ENCODE data around the gene CASP1. TPM values are rescaled to one million over a fixed set of nuclear protein-coding genes. Genes with fewer than 3 reads are reported as not detected.

CASP1 gene
- total and polyA plus RNA-seq, 2 donors (not counting 3 experiments of a cell fraction or from before 2014, with no cell fraction given): 1.8 to 12.4 TPM

GRCh38 chr11:105042178-105042577 is 7.2 kb upstream of the CASP1 start:
- Histone ChIP-seq H3K4me1 (ENCODE audit: control insufficient read depth, extremely low read depth, insufficient read depth, low read length) (peaks cover 33% of the 10 kb centered on the region), H3K27me3 (ENCODE audit: control insufficient read depth in 2 of 2, insufficient read depth in 2 of 2, low read length in 2 of 2) (no peaks in the 10 kb centered on the region), H3K36me3 (ENCODE audit: control insufficient read depth in 2 of 2, extremely low read depth in 1 of 2, insufficient read depth in 2 of 2, low read length in 2 of 2) (no peaks in the 10 kb centered on the region), H3K79me2 (ENCODE audit: control insufficient read depth, insufficient read depth, low read length) (peaks cover 11% of the 10 kb centered on the region), H3K9me1 (replicated peaks; ENCODE audit: control insufficient read depth, extremely low read depth, insufficient read depth, low read length) (no peaks in the 10 kb centered on the region), H3K9ac (replicated peaks; ENCODE audit: extremely low read depth, insufficient read depth, low read length) (no peak overlapping the region), H2AFZ (ENCODE audit: low read depth, low read length) (no peak overlapping the region), H3K9me3 (replicated peaks; ENCODE audit: control insufficient read depth, insufficient read depth, low read length) (no peaks in the 10 kb centered on the region), H3K27ac (ENCODE audit: insufficient read depth, low read depth, low read length) (no peak overlapping the region), H4K20me1 (replicated peaks; ENCODE audit: control insufficient read depth, extremely low read depth, insufficient read depth, low read length) (no peaks in the 10 kb centered on the region), H3K4me3 (replicated peaks in 1 of 3; ENCODE audit: insufficient read depth in 1 of 3, low read depth in 1 of 3, low read length in 3 of 3) (no peak overlapping the region), H3K4me2 (ENCODE audit: insufficient read depth, low read length) (peak overlapping the region; percentile 15)
- FAIRE-seq: no peak
- ChIA-PET POLR2A (no interaction called here), CTCF (no interaction called here)
- dilution Hi-C loops (cut with MboI; ENCODE audit: extremely low pct_ligation_motif_present, low sequenced_read_pairs) (no loop called here), intact Hi-C loops (cut with micrococcal nuclease) (loop anchor here (10.0 kb wide), 2 partner anchors 983 to 1417 kb away; partner anchors contain the start of gene MSANTD4)
- no TSS peak for BruUV-seq (replicated peaks)
- no peak for DNase-seq (ENCODE audit: low read depth, low spot score)
- no peak for TF ChIP-seq POLR2AphosphoS5 (IDR thresholded peaks at IDR 0.05; ENCODE audit: insufficient read depth, low read depth, low read length)
- TF ChIP-seq FOS (IDR thresholded peaks at IDR 0.05; ENCODE audit: borderline replicate concordance, insufficient read depth, low read length): no peak
- no peak for TF ChIP-seq EZH2 (IDR thresholded peaks at IDR 0.05; ENCODE audit: borderline replicate concordance, low read depth, low read length, severe bottlenecking)
- TF ChIP-seq JUN (IDR thresholded peaks at IDR 0.05; ENCODE audit: borderline replicate concordance, insufficient read depth, insufficient read length, low read depth): no peak
- no peak for TF ChIP-seq POLR2A (IDR thresholded peaks at IDR 0.05; ENCODE audit: low read depth, low read length)
- no peak for TF ChIP-seq MYC (IDR thresholded peaks at IDR 0.05; ENCODE audit: low read depth, low read length)
- TF ChIP-seq MAX (IDR thresholded peaks at IDR 0.05; ENCODE audit: insufficient read depth, insufficient read length): no peak

- no peak for TF ChIP-seq CTCF (IDR thresholded peaks at IDR 0.05; ENCODE audit: extremely low read depth in 1 of 2, insufficient read depth in 1 of 2, low read depth in 1 of 2, low read length in 2 of 2)
- no peak for TF ChIP-seq JUN (IDR thresholded peaks at IDR 0.05; ENCODE audit: borderline replicate concordance, insufficient read depth, insufficient read length, low read depth)
- TF ChIP-seq MAX (IDR thresholded peaks at IDR 0.05; ENCODE audit: insufficient read depth, insufficient read length): no peak
- TF ChIP-seq MYC (IDR thresholded peaks at IDR 0.05; ENCODE audit: low read depth, low read length): no peak
- no peak for TF ChIP-seq FOS (IDR thresholded peaks at IDR 0.05; ENCODE audit: borderline replicate concordance, insufficient read depth, low read length)
- TF ChIP-seq GATA2 (IDR thresholded peaks at IDR 0.05; ENCODE audit: insufficient read depth, insufficient read length, low read depth, low read length): no peak
- TF ChIP-seq POLR2AphosphoS5 (IDR thresholded peaks at IDR 0.05; ENCODE audit: insufficient read depth, low read depth, low read length): no peak
- TF ChIP-seq POLR2A (IDR thresholded peaks at IDR 0.05; ENCODE audit: low read depth, low read length): no peak
- no peak for TF ChIP-seq EZH2 (IDR thresholded peaks at IDR 0.05; ENCODE audit: borderline replicate concordance, low read depth, low read length, severe bottlenecking)
- ChIA-PET POLR2A (no interaction called here), CTCF (no interaction called here)
- DNase-seq (ENCODE audit: low read depth, low spot score) (no peak), FAIRE-seq (no peak)
- no peaks in the 10 kb centered on the region for H4K20me1 ChIP-seq (replicated peaks; ENCODE audit: control insufficient read depth, extremely low read depth, insufficient read depth, low read length)
- no peaks in the 10 kb centered on the region for H3K36me3 ChIP-seq (ENCODE audit: control insufficient read depth in 2 of 2, extremely low read depth in 1 of 2, insufficient read depth in 2 of 2, low read length in 2 of 2)
- peaks cover 20% of the 10 kb centered on the region for H3K4me1 ChIP-seq (ENCODE audit: control insufficient read depth, extremely low read depth, insufficient read depth, low read length)
- no peaks in the 10 kb centered on the region for H3K27me3 ChIP-seq (ENCODE audit: control insufficient read depth in 2 of 2, insufficient read depth in 2 of 2, low read length in 2 of 2)
- H3K79me2 ChIP-seq (ENCODE audit: control insufficient read depth, insufficient read depth, low read length): peaks cover 11% of the 10 kb centered on the region
- no TSS peak for BruUV-seq (replicated peaks)
- intact Hi-C loops (cut with micrococcal nuclease): loop anchor here (10.0 kb wide), 2 partner anchors 984 to 1416 kb away; partner anchors contain the start of gene MSANTD4
- no peaks in the 10 kb centered on the region for H3K9me1 ChIP-seq (replicated peaks; ENCODE audit: control insufficient read depth, extremely low read depth, insufficient read depth, low read length)
- no peak overlapping the region for H3K9ac ChIP-seq (replicated peaks; ENCODE audit: extremely low read depth, insufficient read depth, low read length)
- no peak overlapping the region for H3K27ac ChIP-seq (ENCODE audit: insufficient read depth, low read depth, low read length)
- no peak overlapping the region for H3K4me2 ChIP-seq (ENCODE audit: insufficient read depth, low read length)
- no peak overlapping the region for H3K4me3 ChIP-seq (replicated peaks in 1 of 3; ENCODE audit: insufficient read depth in 1 of 3, low read depth in 1 of 3, low read length in 3 of 3)
- H2AFZ ChIP-seq (ENCODE audit: low read depth, low read length): no peak overlapping the region
- H3K9me3 ChIP-seq (replicated peaks; ENCODE audit: control insufficient read depth, insufficient read depth, low read length): no peaks in the 10 kb centered on the region
- dilution Hi-C loops (cut with MboI; ENCODE audit: extremely low pct_ligation_motif_present, low sequenced_read_pairs): no loop called here
Observed at GRCh38 chr11:105040703-105041102, 5.8 kb upstream of the CASP1 start.

Data from endothelial cell of umbilical vein (primary cell).